ENCODE measurements around the gene GNAS.
A peak's percentile ranks its signal among the peaks of the same experiment; 100 is the strongest.

GNAS gene

DNA sequence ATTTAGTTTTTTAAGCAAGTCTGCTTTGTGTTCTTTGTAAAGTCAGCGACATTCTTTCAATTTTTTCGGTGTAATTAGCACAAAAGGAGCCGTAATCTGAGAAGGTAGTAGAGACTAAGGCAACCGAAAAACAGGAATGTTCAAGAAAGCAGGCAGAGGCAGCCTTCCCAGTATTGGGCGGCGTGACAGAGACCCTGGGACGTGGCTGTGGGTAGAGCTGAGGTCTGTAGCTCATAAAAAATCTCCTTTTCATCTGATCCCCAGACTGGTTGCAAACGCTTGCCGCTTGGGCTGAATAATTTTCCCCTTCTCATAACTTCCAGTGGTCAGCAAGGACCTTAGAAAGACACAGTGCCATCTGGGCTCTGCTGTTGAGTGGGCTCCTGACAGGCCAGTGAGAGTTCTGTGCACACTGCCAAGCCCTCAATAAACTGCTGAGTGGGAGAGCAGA lies 30.8 kb downstream of the GNAS start:
- DNase-seq, result no peak

GRCh38 chr20:58884966-58885365 lies 32.5 kb downstream of the GNAS start:
- DNase-seq, result no peak

DNA sequence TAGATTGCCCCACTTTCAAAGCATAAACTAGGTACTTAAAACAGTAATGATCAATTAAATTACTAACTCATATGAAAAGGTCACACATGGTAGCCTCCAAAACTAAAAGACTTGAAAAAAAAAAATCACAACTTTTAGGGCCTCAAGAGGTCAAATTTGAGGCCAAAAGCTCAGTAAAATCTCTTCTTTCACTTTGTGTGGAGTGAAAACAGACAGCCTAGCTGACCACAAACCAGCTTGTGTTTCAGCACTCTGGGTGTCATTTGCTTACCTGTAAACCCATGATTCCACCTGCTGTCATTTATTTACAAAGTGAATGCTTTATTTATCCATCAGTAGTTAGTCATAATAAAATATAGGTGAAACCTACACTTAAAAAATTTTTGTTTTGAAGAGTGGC lies 34.0 kb downstream of the GNAS start:
- no peak for DNase-seq

GRCh38 chr20:58888103-58888502 lies 35.6 kb downstream of the GNAS start:
- no peak for DNase-seq

DNA sequence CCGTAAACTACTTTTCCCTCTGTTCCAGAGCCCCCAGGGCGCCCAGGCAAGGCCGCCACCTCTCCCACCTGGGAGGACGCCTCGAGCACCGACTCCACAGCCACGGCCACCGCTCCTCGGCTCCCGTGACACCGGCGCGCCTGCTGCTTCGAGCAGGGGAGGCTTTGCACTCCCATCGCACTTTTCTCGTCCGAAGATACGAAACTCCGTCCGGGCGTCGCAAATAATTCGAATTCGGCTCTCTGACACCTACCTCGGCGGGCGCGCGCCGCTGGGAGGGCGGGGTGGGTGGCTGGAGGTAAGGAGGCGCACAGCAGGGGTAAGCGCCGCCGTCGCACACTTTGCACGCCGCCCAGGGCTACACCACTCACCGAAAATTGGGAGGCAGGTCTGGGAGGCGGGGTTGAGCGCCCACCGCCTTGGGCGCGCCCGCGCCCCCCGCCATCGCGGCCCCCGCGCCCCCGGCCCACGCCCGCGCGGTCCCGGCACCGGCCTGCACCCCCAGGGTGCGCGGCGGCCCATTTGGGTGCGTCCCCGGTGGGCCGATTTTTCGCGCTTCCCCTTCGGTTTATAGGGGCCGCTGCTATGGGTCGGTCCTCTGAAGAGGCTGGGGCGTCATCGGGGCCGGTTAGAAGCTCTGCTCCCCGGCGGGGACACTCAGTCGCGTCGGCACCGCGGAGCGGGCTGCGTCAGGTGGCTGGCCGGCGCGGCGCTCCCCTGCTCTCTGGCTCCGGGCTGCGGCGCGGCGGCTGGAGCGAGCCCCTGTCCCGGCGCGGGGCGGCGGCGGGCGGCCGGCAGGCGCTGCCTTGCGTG lies 36.2 kb downstream of the GNAS start:
- peak; percentile 64 for DNase-seq

DNA sequence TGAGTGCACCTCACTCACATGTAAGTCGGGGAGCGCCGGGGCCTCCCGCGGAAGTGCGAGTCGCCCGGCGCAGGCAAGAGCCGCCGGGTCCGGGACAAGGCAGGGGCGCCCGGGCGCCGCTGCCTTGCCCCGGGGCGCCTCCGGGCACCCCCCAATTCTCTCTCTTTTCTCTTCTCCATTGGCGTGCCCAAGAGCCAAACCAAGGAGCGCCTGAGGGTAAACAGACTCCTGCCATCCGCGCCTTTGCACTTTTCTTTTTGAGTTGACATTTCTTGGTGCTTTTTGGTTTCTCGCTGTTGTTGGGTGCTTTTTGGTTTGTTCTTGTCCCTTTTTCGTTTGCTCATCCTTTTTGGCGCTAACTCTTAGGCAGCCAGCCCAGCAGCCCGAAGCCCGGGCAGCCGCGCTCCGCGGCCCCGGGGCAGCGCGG lies 36.8 kb downstream of the GNAS start:
- DNase-seq, result no peak

GRCh38 chr20:58889798-58890517 lies 37.4 kb downstream of the GNAS start:
- DNase-seq, result no peak

DNA sequence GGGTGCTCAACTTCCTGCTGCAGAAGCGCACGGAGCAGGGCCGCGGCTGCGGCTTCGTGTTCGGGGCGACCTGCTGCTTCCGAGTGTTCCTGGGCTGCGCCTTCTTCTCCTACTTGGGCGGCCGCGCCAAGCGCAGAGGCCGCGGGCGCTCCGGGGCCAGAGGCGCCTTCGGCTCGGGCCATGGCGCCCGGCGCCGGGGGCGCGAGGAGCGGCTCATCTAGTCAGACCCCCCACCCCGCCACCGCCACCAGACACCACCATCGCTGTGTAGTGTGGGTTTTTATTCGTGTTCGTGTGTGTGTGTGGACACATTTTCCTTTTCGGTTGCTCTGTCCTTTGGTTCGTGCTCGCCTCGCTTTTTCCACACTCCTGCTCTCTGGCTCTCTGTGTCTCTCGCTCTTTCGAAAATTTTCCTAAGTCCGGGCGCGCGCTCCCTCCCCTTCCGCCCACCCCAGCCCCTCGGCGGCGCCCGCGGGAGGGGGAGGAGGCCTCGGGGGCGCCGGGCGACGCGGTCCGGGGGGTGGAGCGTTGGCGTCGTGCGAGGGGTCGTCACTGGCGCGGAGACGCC lies 38.1 kb downstream of the GNAS start:
- DNase-seq, result peak; percentile 79

- DNase-seq, result peak; percentile 76
These were observed 38.7 kb downstream of the GNAS start for GRCh38 chr20:58891086-58891717.

DNA sequence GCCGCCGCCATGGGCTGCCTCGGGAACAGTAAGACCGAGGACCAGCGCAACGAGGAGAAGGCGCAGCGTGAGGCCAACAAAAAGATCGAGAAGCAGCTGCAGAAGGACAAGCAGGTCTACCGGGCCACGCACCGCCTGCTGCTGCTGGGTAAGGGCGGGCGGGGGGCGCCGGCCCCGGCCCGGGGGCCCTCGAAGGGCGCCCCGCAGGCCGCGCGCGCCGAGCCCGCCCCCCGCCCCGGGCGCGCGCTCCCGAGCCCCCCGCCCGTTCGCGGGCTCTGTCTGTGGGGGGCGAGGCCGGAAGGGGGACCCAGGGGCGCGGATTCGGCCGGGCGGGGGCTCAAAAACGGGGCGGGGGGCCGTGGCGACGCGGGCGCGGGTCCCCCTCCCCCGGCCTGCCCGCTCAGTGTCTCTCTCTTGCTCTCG lies 39.2 kb downstream of the GNAS start:
- peak; percentile 72 for DNase-seq

- peak; percentile 87 for DNase-seq
These were observed 39.8 kb downstream of the GNAS start for GRCh38 chr20:58892141-58892931.

DNA sequence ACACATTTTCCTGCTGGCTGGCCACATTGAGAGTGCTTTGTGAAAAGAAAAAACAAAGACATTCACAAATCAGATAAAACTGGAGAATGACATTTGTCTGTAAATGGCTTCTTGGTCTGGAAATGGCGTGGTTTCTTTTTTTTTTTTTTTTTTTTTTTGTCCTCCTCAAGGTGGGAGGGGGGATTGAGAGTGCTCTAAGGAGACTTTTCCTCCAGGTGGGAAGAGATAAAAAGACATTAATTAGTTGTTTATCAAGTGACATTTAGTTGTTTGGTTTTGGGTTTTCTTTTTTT lies 40.4 kb downstream of the GNAS start:
- DNase-seq, result peak; percentile 73

DNA sequence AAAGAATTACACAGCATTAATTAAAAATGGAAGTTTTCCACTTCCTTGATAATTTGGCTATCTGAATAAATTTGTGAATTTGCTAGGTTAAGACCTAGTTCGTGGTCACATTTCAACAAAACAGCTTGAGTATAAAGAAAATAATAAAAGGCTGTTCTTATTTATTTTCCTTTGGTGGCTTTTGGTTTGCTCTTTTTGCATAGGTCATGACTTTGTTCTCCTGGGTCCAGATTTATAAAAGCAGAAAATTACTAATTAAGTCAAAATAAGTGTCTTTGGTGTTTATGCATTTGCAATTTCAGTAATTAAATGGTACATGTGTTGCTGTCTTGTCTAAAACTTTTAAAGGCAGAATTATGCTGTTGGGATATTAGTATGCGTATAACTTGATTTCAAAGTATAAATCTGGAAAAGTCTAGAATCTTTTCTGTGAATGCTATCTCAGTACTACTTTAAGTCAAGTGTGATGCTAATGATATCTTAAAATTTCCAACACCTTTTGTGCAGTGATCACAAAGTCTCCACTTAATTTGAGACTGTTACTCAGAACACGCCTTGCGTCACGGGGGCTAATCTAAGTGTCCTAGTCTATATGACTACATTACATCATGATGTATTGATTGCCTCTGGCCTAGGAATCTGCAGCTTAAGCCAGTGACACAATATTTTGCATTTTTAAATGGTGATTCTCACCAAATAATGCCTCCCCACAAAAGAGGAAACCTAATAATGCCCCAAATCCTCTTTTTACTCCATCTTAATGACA lies 41.0 kb downstream of the GNAS start:
- DNase-seq, result no peak

DNA sequence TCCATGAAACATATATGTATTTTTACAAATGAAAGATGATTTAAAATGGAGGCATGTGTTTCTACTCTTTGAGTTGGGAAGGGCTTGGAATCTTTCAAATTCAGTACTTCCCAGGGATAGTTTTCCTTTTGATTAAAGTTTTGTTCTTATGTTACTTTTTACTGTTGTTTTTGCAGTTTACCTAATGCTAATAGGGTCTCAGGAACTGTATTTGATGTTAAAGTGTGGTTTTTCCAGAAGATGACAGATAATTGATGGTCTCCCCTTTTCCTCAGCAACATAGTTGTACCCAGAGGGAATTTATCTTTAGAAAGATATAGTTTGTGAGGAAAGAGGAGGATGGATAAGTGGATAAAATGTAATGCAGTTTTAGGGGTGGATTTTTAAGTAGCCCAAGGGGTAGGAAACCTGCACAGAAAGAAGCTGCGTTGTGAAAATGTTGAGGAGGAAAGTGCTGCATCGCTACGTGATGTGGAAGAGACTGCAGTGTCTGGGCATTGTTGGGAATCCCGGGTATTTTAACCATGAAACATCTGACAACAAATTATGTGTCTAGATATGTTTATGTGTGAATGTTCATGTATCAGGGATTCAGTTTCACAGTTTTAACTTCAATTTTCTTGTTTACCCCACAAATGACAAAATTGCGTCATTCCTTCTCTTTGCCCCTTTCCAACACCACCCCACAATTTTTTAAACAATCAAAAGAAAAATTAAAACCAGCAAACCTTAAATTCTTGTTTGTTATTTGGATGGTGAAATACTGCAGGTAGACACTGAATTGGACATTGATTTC lies 42.3 kb downstream of the GNAS start:
- no peak for DNase-seq

GRCh38 chr20:58895448-58896180 lies 43.1 kb downstream of the GNAS start:
- no peak for DNase-seq

DNA sequence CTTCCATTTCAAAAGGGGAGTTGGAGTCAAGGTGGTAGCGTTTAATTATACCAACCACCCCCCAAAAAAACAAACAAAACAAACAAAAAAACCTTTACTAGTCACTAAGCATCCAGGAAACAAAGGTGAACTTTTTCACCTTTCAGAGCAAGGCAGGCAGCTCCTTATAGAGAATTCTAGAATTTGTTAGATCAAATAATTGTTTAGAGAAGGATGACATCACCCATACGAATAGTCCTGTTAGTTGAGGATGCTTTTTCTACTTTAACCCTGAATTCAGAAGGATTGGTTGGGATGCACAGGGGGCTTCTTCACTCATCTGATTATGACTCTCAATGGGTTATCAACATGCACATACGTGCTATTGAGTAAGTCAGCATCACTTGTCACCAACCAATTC lies 44.3 kb downstream of the GNAS start:
- no peak for DNase-seq

DNA sequence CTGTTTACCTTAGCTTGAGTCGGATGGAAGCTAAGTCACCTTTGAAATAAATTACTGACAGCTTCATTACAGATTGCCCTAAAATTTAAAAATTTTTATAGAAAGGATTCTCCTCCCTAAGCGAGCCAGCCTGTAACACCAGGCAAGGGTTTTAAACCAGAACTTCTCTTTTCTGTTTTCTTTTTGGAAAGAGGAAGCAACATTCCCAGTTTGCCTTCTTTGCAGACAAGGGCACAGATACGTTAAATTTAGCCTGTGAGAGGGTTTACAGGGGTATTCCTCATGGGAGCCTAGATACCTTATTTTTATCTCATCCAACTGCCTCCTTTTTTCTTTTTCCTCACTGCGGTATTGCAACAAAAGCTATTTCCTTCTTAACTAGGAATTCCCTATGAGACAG lies 45.0 kb downstream of the GNAS start:
- DNase-seq, result no peak

DNA sequence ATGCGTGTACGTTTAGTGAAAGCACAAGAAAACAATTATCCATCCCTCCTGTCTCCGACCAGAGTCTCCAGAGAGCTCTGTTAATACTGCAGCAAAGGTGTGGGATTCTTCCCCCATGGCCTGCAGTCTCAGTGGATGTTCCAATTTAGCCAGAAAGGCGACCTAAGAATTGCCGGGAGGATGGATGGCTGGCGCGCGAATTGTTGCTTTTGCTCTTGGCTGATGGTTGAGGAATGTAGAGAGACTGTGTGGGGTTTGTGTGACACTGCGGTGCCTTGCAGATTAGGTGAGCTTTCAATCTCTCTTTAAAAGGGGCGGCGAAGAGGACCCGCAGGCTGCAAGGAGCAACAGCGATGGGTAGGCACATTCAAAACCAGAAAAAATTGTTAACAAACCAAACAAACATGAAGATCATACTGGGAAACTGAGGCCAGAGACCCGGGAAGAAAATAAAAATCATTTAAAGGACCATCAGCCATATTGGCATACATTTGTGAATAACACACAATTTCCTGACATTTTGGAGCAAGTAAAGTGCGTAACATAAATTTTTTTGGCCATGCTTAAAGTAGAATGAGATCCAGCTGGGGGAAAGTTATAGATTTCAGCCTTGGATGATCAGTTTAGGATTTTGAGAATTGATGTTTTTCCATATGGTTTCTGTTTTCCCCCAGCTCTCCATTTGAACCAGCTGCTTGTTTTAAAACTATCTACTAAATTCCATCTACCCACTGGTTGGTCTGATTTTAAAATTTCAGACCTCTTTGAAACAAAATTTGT lies 46.3 kb downstream of the GNAS start:
- DNase-seq, result no peak

DNA sequence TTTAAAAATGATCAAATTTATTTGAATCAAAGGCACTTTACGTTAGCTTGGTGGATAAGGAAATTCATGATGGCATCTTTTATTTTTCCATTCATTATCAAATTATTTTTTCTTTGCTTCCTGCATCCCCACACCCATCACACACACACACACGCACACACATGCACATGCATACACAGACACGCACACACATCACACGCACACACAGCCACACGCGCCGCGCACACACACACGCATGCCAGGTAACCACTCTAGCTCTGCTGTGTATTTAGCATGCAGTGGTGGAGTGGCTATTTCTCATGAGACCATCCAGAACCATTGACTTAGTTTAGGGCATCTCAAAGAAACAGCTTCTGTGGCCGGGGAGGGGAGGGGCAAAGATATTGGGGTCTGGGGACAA lies 47.0 kb downstream of the GNAS start:
- no peak for DNase-seq

- DNase-seq, result peak; percentile 59
These were observed 47.9 kb downstream of the GNAS start for GRCh38 chr20:58900397-58900796.
